T-helper 22 cell (primary cell): Measurements from ENCODE around the gene ACOT8.
A peak's percentile ranks its signal among the peaks of the same experiment; 100 is the strongest.
"Not testable (repeated sequence)": the region's sequence is repeated elsewhere in the genome, so short reads cannot be mapped to it uniquely, and the experiment has no call there.

Experiments used
- DNase-seq: peaks from one replicate; pipeline ENCODE4 v3.0.0-alpha.2; 2020; ENCODE audit warnings: low read depth

ACOT8 gene

GRCh38 chr20:45887346-45887715 is 30.1 kb upstream of the ACOT8 start, which contains the start of gene SPATA25:
TSS of gene SPATA25 (minus strand) at chr20:45887622. CDS start at chr20:45887590, 32 bp downstream.
- DNase-seq, result no peak

- DNase-seq, result no peak
These were observed 29.6 kb upstream of the ACOT8 start for GRCh38 chr20:45886590-45887345.

- DNase-seq, result no peak
These were observed 25.9 kb upstream of the ACOT8 start for GRCh38 chr20:45883100-45883469.

- DNase-seq, result no peak
These were observed 25.4 kb upstream of the ACOT8 start for GRCh38 chr20:45882469-45883099.

DNA sequence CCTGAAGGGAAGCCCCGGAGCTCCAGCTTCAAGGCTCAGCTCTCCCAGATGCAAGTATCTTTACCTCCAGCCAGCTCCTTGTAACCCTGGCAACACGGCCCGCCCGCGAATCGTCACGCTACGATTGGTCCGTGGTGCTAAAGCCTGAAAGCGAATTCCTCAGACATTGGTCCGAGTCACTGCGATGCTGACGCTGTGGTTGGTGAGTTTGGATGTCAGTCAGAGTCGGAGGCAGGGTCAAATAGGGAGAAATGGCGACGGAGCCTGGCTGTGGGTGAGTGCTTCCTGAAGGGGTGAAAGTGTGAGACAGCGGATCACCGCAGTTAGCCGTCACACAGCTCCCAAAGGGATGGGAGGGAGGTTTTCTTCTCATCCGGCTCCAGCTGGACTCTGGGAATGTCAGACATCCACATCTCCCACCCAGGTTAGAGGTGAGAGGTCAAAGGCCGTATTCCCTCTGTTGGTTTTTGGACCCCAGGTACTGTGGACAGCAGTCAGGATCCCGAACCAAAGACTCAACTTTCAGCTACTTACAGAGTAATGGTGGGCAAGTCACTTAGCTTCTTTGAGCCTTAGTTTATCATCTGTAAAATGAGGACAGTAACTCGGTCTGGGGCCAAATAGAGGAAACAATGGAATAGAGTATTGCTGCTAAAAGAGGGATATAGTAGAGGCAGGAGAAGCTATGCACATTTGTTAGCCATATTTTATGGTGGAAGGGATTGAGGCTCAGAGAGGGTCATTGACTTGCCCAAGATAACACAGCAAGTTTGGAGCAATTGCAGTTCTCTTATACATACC is 24.0 kb upstream of the ACOT8 start, which contains the start of gene ZSWIM1:
TSS of gene ZSWIM1 (plus strand) at position 240 of the 801 bp plus-strand sequence. CDS start 1,366 bp downstream, outside the sequence.
- DNase-seq, result peak; percentile 97

DNA sequence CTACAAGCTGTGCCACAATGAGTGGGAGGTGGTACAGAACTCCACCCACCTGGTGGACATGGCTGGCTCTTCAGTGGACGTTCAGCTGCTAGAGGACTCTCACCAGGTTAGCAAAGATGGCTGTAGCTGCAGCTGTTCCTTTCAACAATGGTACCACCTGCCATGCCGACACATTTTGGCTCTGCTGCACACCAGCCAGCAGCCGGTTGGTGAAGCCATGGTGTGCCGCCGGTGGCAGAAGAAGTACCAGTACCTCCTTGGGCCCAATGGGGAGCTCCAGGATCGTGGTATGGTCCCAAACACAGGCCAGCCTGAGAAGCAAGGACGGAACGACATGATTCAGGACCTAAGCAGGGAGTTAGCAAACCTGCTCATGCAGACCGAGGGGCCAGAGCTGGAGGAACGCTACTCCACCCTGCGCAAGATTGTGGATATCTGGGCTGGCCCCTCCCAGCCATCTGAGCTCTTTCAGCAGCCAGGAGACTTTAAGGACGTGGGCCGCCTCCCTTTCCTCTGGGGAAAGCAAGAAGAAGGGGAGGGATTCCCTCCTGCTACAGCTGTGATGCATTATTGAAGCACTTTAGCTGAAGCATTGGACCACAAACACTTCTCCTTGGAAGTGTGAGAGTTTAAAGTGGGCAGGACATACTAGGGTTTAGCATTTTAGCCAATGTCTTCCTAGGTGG is 21.0 kb upstream of the ACOT8 start:
- no peak for DNase-seq

DNA sequence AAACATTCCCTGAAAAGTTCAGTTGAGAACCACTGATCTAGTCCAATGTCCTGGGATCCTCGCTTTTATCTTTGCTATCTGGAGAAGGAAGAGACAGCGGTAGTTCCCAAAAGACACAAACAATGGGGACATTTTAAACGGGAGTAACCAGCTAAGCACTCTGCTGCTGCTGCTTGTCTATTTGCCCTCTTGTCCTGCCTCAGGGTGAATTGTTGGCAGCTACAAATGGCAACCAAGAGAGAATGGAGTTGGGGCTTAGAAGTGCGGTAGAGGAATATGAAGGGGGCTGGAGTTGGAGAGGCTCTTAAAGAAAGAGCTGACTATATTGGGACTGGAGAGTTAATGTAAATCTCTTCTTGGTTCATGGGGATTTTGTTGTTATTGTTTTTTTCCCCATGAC is 17.4 kb upstream of the ACOT8 start:
- no peak for DNase-seq

GRCh38 chr20:45874104-45874481 is 16.9 kb upstream of the ACOT8 start:
- not testable (repeated sequence) for DNase-seq

GRCh38 chr20:45873409-45874103 is 16.4 kb upstream of the ACOT8 start:
- no peak for DNase-seq

GRCh38 chr20:45872626-45873025 is 15.4 kb upstream of the ACOT8 start:
- no peak for DNase-seq

DNA sequence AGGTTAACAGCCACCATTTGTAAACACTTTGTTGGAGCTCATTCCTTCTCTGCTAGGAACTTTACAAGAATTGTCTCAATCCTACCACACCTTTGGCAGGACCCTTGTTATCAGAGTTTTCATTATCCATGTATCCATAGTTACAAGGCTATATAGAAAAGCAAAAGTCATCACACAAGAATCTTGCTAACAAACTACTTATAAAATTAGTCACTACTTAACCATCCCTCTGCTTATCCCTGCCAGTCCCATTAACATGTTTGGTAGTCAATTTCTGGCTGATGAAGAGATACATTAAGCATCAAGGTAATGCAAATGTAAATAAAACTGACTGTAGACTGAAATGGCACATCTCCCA is 10.6 kb upstream of the ACOT8 start:
- no peak for DNase-seq

- no peak for DNase-seq
These were observed 10.1 kb upstream of the ACOT8 start for GRCh38 chr20:45867136-45867818.

DNA sequence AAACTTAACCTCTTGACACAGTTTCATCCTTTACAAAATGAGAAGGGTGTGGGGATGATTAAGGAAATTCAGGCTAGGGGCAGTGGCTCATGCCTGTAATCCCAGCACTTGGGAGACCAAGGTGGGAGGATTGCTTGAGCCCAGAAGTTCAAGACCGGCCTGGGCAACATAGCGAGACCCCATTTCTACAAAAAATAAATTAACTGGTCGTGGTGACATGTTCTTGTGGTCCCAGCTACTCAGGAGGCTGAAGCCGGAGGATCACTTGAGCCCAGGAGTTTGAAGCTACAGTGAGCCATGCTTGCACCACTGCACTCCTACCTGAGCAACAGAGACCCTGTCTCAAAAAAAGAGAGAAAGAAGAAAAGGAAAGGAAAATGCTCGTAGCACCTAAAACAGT is 9.3 kb upstream of the ACOT8 start:
- no peak for DNase-seq

DNA sequence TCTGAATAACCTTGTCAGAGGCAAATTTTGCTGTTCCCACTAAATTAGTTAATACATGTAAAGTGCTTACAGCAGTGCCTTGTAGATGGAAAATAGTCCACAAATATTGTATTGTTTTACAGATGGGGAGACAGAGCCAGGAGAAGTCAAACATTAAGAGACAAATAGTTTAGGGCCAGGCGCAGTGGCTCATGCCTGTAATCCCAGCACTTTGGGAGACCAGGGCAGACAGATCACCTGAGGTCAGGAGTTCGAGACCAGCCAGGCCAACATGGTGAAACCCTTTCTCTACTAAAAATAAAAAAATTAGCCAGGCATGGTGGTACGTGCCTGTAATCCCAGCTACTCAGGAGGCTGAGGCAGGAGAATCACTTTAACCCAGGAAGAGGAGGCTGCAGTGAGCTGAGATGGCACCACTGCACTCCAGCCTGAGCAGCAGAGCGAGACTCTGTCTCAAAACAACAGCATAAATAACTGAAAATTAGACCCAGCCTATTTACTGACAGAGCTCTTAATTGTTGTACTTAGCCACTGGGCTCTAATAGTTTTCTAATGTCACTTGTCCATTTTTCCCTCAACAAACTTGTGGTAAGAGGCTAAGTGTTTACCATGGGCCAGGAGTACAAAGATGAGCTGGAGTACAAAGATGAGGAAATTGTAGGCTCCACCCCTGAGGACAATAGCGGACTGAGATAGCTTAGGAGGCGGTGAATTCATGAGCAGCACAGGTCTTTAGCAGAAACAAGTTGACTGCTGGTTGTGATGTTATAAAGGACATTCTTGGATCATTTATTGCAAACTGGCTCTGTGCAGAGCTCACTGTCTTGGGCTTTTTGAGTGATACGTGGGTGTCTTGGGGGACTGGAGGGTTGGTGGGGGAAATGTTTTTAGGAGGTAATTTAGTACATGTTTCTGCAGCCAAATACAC is 6.6 kb upstream of the ACOT8 start:
- no peak for DNase-seq

GRCh38 chr20:45861221-45862075 is 4.3 kb upstream of the ACOT8 start:
- no peak for DNase-seq

DNA sequence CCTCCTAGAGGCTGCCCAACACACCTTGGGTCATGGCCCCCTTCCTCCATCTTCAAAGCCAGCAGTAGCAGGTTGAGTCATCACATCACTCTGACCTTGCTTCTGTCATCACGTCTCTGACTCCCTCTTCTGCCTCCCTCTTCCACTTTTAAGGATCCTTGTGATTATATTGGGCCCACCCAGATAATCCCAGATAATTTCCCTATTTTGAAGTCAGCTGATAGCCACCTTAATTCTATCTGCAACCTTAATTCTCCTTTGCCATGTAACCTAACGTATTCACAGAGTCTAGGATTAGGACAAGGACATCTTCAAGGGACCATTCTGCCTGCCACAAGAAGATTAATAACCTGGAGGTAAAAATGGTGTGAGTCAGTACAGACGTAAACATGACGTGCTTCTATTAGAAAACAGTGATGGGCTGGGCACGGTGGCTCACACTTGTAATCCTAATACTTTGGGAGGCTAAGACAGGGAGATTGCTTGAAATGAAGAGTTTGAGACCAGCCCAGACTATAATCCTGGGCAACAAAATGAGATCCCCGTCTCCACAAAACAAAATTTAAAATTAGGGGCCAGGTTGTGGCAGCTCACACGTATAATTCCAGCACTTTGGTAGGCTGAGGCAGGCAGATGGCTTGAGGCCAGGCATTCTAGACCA is 3.5 kb upstream of the ACOT8 start:
- DNase-seq, result no peak

DNA sequence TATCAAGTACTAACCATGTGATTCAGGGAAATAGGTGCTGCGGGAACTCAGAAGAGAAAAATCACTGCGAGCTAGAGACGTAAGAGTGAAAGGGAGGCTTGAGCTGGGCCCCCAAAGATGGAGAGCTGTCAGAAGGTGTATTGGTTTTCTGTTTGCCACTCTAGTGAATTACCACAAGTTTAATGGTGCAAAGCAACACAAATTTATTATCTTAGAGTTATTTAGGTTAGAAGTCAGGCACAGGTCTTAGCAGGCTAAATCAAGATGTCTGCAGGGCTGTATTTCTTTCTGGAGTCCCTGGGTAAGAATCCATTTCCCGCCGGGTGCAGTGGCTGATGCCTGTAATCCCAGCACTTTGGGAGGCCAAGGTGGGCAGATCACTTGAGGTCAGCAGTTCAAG is 2.7 kb upstream of the ACOT8 start:
- DNase-seq, result no peak

GRCh38 chr20:45857882-45858216 is 657 bp upstream of the ACOT8 start:
- no peak for DNase-seq

DNA sequence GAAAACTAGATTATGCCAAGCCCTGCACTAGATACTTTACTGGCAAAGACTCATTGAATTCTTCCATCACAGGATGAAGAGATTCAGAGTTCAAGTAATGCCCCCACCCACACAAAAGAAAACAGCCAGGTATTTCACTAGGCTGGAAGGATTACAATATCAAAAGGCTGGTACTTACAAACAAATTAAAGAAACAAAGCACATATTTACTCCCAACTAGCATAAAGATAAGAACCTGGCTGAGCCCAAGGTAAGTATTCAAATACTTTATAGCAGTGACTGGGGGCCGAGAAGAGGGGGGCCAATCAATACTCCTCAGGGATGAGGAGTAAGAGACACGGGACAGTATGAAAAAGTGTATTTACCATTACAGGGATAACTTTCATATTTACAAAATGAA is 3.7 kb downstream of the ACOT8 start:
- DNase-seq, result no peak
